Vagina (tissue), 2 donors: Measurements from ENCODE around the gene OMA1. TPM values are rescaled to one million over a fixed set of nuclear protein-coding genes. Genes with fewer than 3 reads are reported as not detected.
"Not testable (repeated sequence)": the region's sequence is repeated elsewhere in the genome, so short reads cannot be mapped to it uniquely, and the experiment has no call there.

ENCODE experiments used
- DNase-seq, 2 donors: peaks; one replicate each; pipeline ENCODE4 v3.0.0-alpha.2; 2017; ENCODE audit errors: extremely low spot score in 2 of 2
- H3K27ac ChIP-seq: fragments of 200-600 bp; sonication (generic); one replicate; pipeline ENCODE4 v1.5.1; 2019
- H3K27me3 ChIP-seq: fragments of 200-600 bp; sonication (generic); one replicate; pipeline ENCODE4 v1.5.1; 2019
- H3K36me3 ChIP-seq, 2 donors: fragments of 200-600 bp; sonication (generic); one replicate each; pipeline ENCODE4 v1.5.1; 2017 to 2019
- H3K4me1 ChIP-seq: fragments of 200-600 bp; sonication (generic); one replicate; pipeline ENCODE4 v1.5.1; 2019
- H3K4me3 ChIP-seq, 2 donors: fragments of 200-600 bp; sonication (generic); 1 replicate in 1 of 2; 2 replicates in 1 of 2; pipeline ENCODE4 v1.5.1; 2016 to 2019
- H3K9me3 ChIP-seq: fragments of 200-600 bp; sonication (generic); one replicate; pipeline ENCODE4 v1.5.1; 2019
- CTCF ChIP-seq, 3 experiments: fragments of 450-650 bp in 2 of 3; fragments of 200-600 bp in 1 of 3; sonication (generic) in 1 of 3; IDR thresholded peaks; one replicate each; pipeline ENCODE4 v1.5.1; 2017 to 2019; ENCODE audit warnings: antibody characterized with exemption in 3 of 3, mild to moderate bottlenecking in 2 of 3, moderate library complexity in 2 of 3
- POLR2A ChIP-seq, 2 donors: fragments of 450-650 bp; IDR thresholded peaks; one replicate each; pipeline ENCODE4 v1.6.1; 2017; ENCODE audit warnings: antibody characterized with exemption in 2 of 2, mild to moderate bottlenecking in 2 of 2, moderate library complexity in 2 of 2
- POLR2AphosphoS5 ChIP-seq, 2 donors: sonication (generic); formaldehyde crosslinking; IDR thresholded peaks; one replicate each; pipeline ENCODE4 v1.9.0; 2017; ENCODE audit warnings: antibody characterized with exemption in 2 of 2, mild to moderate bottlenecking in 2 of 2, low read depth in 1 of 2; ENCODE audit not compliant: insufficient read depth in 1 of 2
- intact Hi-C: fragments of 100-400 bp; cut with DNase I; formaldehyde crosslinking; loops from one replicate; pipeline ENCODE4 v1.15.1; 2023
- total RNA-seq: library from RNA; depleted of rRNA; stranded (reverse); fragments of >200 nt; gene quantifications from one replicate; pipeline ENCODE4 v1.2.3, GENCODE V29; 2016

OMA1 gene
- total RNA-seq, 1 donor from 2014 or later = 19.9 TPM

GRCh38 chr1:58561633-58562032 is 15.1 kb upstream of the OMA1 start:
- H3K27me3 ChIP-seq = no peaks in the 10 kb centered on the region
- no peaks in the 10 kb centered on the region for H3K9me3 ChIP-seq
- TF ChIP-seq CTCF (IDR thresholded peaks at IDR 0.05) (no peak), POLR2AphosphoS5 (IDR thresholded peaks at IDR 0.05; ENCODE audit: insufficient read depth in 1 of 2, low read depth in 1 of 2) (no peak), POLR2A (IDR thresholded peaks at IDR 0.05) (no peak)
- H3K27ac ChIP-seq = no peak overlapping the region
- H3K4me3 ChIP-seq = no peak overlapping the region
- DNase-seq = no peak
- no peaks in the 10 kb centered on the region for H3K36me3 ChIP-seq
- intact Hi-C loops = loop anchor here (10.0 kb wide), 1 partner anchor 93 kb away; no protein-coding TSS in a partner anchor
- H3K4me1 ChIP-seq = no peaks in the 10 kb centered on the region

GRCh38 chr1:58555393-58555792 is 8.9 kb upstream of the OMA1 start:
- Histone ChIP-seq H3K4me1 (no peaks in the 10 kb centered on the region), H3K9me3 (no peaks in the 10 kb centered on the region), H3K4me3 (no peak overlapping the region), H3K27me3 (no peaks in the 10 kb centered on the region), H3K36me3 (no peaks in the 10 kb centered on the region), H3K27ac (no peak overlapping the region)
- intact Hi-C loops = no loop called here
- TF ChIP-seq CTCF (IDR thresholded peaks at IDR 0.05) (no peak), POLR2AphosphoS5 (IDR thresholded peaks at IDR 0.05; ENCODE audit: insufficient read depth in 1 of 2, low read depth in 1 of 2) (no peak), POLR2A (IDR thresholded peaks at IDR 0.05) (no peak)
- no peak for DNase-seq

- intact Hi-C loops = no loop called here
These were observed 4.9 kb upstream of the OMA1 start for GRCh38 chr1:58551186-58552140.

GRCh38 chr1:58549291-58549690 is 2.8 kb upstream of the OMA1 start:
- DNase-seq, intact Hi-C loops, H3K27ac ChIP-seq, H3K4me3 ChIP-seq, H3K36me3 ChIP-seq, H3K27me3 ChIP-seq, H3K9me3 ChIP-seq: not testable (repeated sequence)
- peaks cover 25% of the 10 kb centered on the region for H3K4me1 ChIP-seq

More at GRCh38 chr1:58551186-58552140, 4.9 kb upstream of the OMA1 start:
- H3K4me1 ChIP-seq = peaks cover 11% of the 10 kb centered on the region
- no peaks in the 10 kb centered on the region for H3K9me3 ChIP-seq
- H3K36me3 ChIP-seq = no peaks in the 10 kb centered on the region
- no peak for DNase-seq
- TF ChIP-seq POLR2AphosphoS5 (IDR thresholded peaks at IDR 0.05; ENCODE audit: insufficient read depth in 1 of 2, low read depth in 1 of 2) (no peak), CTCF (IDR thresholded peaks at IDR 0.05) (no peak), POLR2A (IDR thresholded peaks at IDR 0.05) (no peak)
- H3K4me3 ChIP-seq = no peak overlapping the region
- no peak overlapping the region for H3K27ac ChIP-seq
- H3K27me3 ChIP-seq = no peaks in the 10 kb centered on the region

- TF ChIP-seq CTCF (IDR thresholded peaks at IDR 0.05) (no peak), POLR2AphosphoS5 (IDR thresholded peaks at IDR 0.05; ENCODE audit: insufficient read depth in 1 of 2, low read depth in 1 of 2) (no peak), POLR2A (IDR thresholded peaks at IDR 0.05) (no peak)
These were observed 1.8 kb upstream of the OMA1 start for GRCh38 chr1:58548371-58548770.

More at GRCh38 chr1:58548371-58548770, 1.8 kb upstream of the OMA1 start:
- Histone ChIP-seq H3K9me3 (no peaks in the 10 kb centered on the region), H3K36me3 (no peaks in the 10 kb centered on the region), H3K4me1 (peaks cover 26% of the 10 kb centered on the region), H3K27ac (no peak overlapping the region), H3K4me3 (no peak overlapping the region), H3K27me3 (no peaks in the 10 kb centered on the region)
- intact Hi-C loops = no loop called here
- DNase-seq = no peak
